Measurements from ENCODE around the gene KLHDC7A. TPM values are rescaled to one million over a fixed set of nuclear protein-coding genes. Genes with fewer than 3 reads are reported as not detected.

The KLHDC7A gene
- total and polyA plus RNA-seq, 2 experiments from 2014 or later: 2.2 to 2.3 TPM

DNA sequence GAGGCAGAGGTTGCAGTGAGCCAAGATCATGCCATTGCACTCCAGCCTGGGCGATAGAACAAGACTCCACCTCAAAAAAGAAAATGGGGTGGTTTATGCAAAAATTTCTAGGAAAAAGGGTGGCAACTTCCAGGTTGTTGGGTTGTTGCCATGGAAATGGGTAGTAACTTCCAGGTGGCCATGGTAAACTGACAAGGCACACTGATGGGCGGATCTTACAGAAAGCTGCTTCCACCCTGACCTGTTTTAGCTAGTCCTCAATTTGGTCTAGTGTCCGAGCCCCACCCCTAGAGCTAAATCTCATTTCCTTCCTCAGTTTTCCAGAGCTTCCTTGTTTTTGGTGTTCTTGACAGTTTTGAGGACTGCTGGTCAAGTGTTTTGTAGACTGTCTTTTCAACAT, 13.6 kb downstream of the KLHDC7A start:
- peaks cover 12% of the 10 kb centered on the region for H3K27me3 ChIP-seq
- no peaks in the 10 kb centered on the region for H3K4me1 ChIP-seq (ENCODE audit: insufficient read depth)
- no peak overlapping the region for H3K4me2 ChIP-seq
- H3K79me2 ChIP-seq: no peaks in the 10 kb centered on the region
- no peaks in the 10 kb centered on the region for H4K20me1 ChIP-seq (ENCODE audit: insufficient read depth, poor library complexity, severe bottlenecking)
- DNase-seq (ENCODE audit: low spot score): no peak
- no peak overlapping the region for H2AFZ ChIP-seq
- H3K4me3 ChIP-seq: no peak overlapping the region
- H3K27ac ChIP-seq: no peak overlapping the region
- TF ChIP-seq, protein P1, sequence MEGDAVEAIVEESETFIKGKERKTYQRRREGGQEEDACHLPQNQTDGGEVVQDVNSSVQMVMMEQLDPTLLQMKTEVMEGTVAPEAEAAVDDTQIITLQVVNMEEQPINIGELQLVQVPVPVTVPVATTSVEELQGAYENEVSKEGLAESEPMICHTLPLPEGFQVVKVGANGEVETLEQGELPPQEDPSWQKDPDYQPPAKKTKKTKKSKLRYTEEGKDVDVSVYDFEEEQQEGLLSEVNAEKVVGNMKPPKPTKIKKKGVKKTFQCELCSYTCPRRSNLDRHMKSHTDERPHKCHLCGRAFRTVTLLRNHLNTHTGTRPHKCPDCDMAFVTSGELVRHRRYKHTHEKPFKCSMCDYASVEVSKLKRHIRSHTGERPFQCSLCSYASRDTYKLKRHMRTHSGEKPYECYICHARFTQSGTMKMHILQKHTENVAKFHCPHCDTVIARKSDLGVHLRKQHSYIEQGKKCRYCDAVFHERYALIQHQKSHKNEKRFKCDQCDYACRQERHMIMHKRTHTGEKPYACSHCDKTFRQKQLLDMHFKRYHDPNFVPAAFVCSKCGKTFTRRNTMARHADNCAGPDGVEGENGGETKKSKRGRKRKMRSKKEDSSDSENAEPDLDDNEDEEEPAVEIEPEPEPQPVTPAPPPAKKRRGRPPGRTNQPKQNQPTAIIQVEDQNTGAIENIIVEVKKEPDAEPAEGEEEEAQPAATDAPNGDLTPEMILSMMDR (IDR thresholded peaks at IDR 0.05; ENCODE audit: poor library complexity): no peak
- TF ChIP-seq EZH2phosphoT487 (IDR thresholded peaks at IDR 0.05; ENCODE audit: low read depth, severe bottlenecking, unreplicated experiment): no peak
- no peak for TF ChIP-seq EZH2 (IDR thresholded peaks at IDR 0.05; ENCODE audit: borderline replicate concordance)
- WGBS (ENCODE audit: low lambda C conversion rate, missing lambda C conversion rate): 88% methylated on average over 3 of the region's 3 CpGs
- no peaks in the 10 kb centered on the region for H3K36me3 ChIP-seq (replicated peaks; ENCODE audit: insufficient read depth, low read depth)
- no peaks in the 10 kb centered on the region for H3K9me3 ChIP-seq (ENCODE audit: low read depth)
- H3K9me2 ChIP-seq (replicated peaks; ENCODE audit: insufficient read depth): no peaks in the 10 kb centered on the region

DNA sequence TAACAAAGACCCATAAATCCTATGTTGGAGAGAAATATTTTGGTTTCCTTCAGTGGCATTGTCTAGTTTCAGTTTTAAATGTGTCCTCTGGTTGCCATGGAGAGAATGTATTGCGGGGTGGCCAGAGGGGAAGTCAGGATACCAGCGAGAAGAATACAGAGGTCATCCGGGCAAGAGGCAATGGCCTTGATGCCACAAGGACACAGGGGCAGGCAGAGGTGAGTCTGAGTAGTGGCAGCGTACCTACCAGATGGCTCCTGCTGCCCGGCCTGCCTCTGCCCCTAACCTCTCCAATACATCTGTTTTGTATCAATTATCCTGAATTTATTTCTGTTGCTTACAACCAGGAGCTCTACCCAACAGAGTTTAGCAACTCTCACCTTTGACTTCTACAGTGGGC, 14.9 kb downstream of the KLHDC7A start:
- TF ChIP-seq EZH2 (IDR thresholded peaks at IDR 0.05; ENCODE audit: borderline replicate concordance) (no peak), EZH2phosphoT487 (IDR thresholded peaks at IDR 0.05; ENCODE audit: low read depth, severe bottlenecking, unreplicated experiment) (no peak)
- TF ChIP-seq, protein P1 (IDR thresholded peaks at IDR 0.05; ENCODE audit: poor library complexity): no peak
- Histone ChIP-seq H3K4me2 (no peak overlapping the region), H3K4me1 (ENCODE audit: insufficient read depth) (no peaks in the 10 kb centered on the region), H3K79me2 (no peaks in the 10 kb centered on the region), H3K9me3 (ENCODE audit: low read depth) (no peaks in the 10 kb centered on the region), H3K36me3 (replicated peaks; ENCODE audit: insufficient read depth, low read depth) (no peaks in the 10 kb centered on the region), H2AFZ (no peak overlapping the region), H3K27me3 (peaks cover 12% of the 10 kb centered on the region), H3K9me2 (replicated peaks; ENCODE audit: insufficient read depth) (no peaks in the 10 kb centered on the region), H3K4me3 (no peak overlapping the region), H4K20me1 (ENCODE audit: insufficient read depth, poor library complexity, severe bottlenecking) (no peaks in the 10 kb centered on the region), H3K27ac (no peak overlapping the region)
- no peak for DNase-seq (ENCODE audit: low spot score)
- WGBS (ENCODE audit: low lambda C conversion rate, missing lambda C conversion rate): 85% methylated on average over 5 of the region's 5 CpGs

DNA sequence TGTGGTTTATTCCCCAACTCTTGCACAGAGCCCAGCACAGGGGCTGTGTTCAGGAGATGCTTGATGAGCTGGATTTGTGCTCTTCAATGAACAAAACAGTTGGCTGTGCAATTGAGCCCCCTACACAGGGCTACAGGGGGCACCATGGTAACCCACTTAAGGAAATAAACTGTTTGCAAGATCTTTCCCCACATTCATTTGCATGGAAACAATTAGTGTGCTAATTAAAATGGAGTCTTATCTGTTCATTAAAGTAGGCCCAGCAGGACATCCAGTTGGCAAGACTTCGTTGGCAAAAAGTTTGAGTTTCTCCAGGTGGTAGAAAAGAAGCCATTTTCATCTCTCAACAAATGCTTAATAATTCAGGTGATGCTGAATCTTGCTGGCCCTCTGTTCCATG, 15.3 kb downstream of the KLHDC7A start:
- DNase-seq (ENCODE audit: low spot score): no peak
- Histone ChIP-seq H3K4me3 (no peak overlapping the region), H3K4me2 (no peak overlapping the region), H3K27me3 (peaks cover 12% of the 10 kb centered on the region), H3K4me1 (ENCODE audit: insufficient read depth) (no peaks in the 10 kb centered on the region), H3K36me3 (replicated peaks; ENCODE audit: insufficient read depth, low read depth) (no peaks in the 10 kb centered on the region), H3K9me2 (replicated peaks; ENCODE audit: insufficient read depth) (no peaks in the 10 kb centered on the region), H4K20me1 (ENCODE audit: insufficient read depth, poor library complexity, severe bottlenecking) (no peaks in the 10 kb centered on the region), H3K9me3 (ENCODE audit: low read depth) (no peaks in the 10 kb centered on the region), H2AFZ (no peak overlapping the region), H3K79me2 (no peaks in the 10 kb centered on the region), H3K27ac (no peak overlapping the region)
- WGBS (ENCODE audit: low lambda C conversion rate, missing lambda C conversion rate): 45% methylated on average over 1 of the region's 1 CpG
- TF ChIP-seq EZH2 (IDR thresholded peaks at IDR 0.05; ENCODE audit: borderline replicate concordance): no peak

DNA sequence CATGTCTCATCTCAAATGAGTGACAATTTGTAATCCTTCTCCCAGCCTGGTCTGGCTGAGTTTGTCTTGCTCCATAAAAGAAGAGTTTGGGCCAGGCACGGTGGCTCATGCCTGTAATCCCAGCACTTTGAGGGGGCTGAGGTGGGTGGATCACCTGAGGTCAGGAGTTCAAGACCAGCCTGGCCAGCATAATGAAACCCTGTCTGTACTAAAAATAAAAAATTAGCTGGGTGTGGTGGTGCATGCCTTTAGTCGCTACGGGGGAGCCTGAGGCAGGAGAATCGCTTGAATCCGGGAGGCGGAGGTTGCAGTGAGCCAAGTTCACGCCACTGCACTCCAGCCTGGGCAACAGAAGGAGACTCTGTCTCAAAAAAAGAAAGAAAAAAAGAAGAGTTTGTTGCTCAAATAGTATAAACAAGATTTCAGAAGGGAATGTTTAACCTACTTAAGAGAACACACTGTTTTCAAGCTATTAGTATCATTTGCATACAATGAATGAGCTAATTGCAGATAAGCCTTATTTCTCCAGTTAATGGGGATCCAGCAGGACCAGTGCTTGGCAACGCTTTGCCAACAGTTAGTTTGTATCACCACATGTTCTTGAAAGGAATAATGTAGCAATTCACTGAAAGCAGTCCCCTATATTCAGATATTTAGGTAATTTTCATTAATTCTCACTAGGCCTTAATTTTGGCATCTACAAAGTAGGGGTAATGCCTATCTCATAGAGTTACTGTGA, 15.9 kb downstream of the KLHDC7A start:
- TF ChIP-seq, protein P1 (IDR thresholded peaks at IDR 0.05; ENCODE audit: poor library complexity): no peak
- TF ChIP-seq EZH2 (IDR thresholded peaks at IDR 0.05; ENCODE audit: borderline replicate concordance) (no peak), EZH2phosphoT487 (IDR thresholded peaks at IDR 0.05; ENCODE audit: low read depth, severe bottlenecking, unreplicated experiment) (no peak)
- no peak overlapping the region for H2AFZ ChIP-seq
- H4K20me1 ChIP-seq (ENCODE audit: insufficient read depth, poor library complexity, severe bottlenecking): no peaks in the 10 kb centered on the region
- H3K79me2 ChIP-seq: no peaks in the 10 kb centered on the region
- H3K4me2 ChIP-seq: no peak overlapping the region
- H3K9me3 ChIP-seq (ENCODE audit: low read depth): no peaks in the 10 kb centered on the region
- peaks cover 9% of the 10 kb centered on the region for H3K27me3 ChIP-seq
- H3K4me1 ChIP-seq (ENCODE audit: insufficient read depth): no peaks in the 10 kb centered on the region
- H3K36me3 ChIP-seq (replicated peaks; ENCODE audit: insufficient read depth, low read depth): no peaks in the 10 kb centered on the region
- H3K4me3 ChIP-seq: no peak overlapping the region
- no peak overlapping the region for H3K27ac ChIP-seq
- no peaks in the 10 kb centered on the region for H3K9me2 ChIP-seq (replicated peaks; ENCODE audit: insufficient read depth)
- WGBS (ENCODE audit: low lambda C conversion rate, missing lambda C conversion rate): 84% methylated on average over 8 of the region's 8 CpGs
- DNase-seq (ENCODE audit: low spot score): no peak

Measured in hepatocyte (in vitro differentiated cells).